Measurements from ENCODE around the gene SERPINA12.

- no peak for TF ChIP-seq POLR2AphosphoS5 (IDR thresholded peaks at IDR 0.05)
- TF ChIP-seq, protein P1, sequence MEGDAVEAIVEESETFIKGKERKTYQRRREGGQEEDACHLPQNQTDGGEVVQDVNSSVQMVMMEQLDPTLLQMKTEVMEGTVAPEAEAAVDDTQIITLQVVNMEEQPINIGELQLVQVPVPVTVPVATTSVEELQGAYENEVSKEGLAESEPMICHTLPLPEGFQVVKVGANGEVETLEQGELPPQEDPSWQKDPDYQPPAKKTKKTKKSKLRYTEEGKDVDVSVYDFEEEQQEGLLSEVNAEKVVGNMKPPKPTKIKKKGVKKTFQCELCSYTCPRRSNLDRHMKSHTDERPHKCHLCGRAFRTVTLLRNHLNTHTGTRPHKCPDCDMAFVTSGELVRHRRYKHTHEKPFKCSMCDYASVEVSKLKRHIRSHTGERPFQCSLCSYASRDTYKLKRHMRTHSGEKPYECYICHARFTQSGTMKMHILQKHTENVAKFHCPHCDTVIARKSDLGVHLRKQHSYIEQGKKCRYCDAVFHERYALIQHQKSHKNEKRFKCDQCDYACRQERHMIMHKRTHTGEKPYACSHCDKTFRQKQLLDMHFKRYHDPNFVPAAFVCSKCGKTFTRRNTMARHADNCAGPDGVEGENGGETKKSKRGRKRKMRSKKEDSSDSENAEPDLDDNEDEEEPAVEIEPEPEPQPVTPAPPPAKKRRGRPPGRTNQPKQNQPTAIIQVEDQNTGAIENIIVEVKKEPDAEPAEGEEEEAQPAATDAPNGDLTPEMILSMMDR (IDR thresholded peaks at IDR 0.05): no peak
- no peak for TF ChIP-seq POLR2A (IDR thresholded peaks at IDR 0.05)
These were observed 63.1 kb downstream of the SERPINA12 start for GRCh38 chr14:94446126-94446525.

Data from stomach (tissue), 4 donors.